Ascending aorta (tissue), 2 donors: Measurements from ENCODE around the gene MEAK7. TPM values are rescaled to one million over a fixed set of nuclear protein-coding genes. Genes with fewer than 3 reads are reported as not detected.

Source experiments
- DNase-seq, 2 donors: peaks; one replicate each; pipeline ENCODE4 v3.0.0-alpha.2; 2019; ENCODE audit warnings: low spot score in 2 of 2
- H3K27ac ChIP-seq, 2 donors: fragments of 200-600 bp; sonication (generic); one replicate each; pipeline ENCODE4 v1.5.1; 2016 to 2017; ENCODE audit warnings: mild to moderate bottlenecking in 1 of 2
- H3K27me3 ChIP-seq: fragments of 200-600 bp; sonication (generic); one replicate; pipeline ENCODE4 v1.5.1; 2017
- H3K36me3 ChIP-seq, 2 donors: fragments of 200-600 bp; sonication (generic); one replicate each; pipeline ENCODE4 v1.5.1; 2016
- H3K4me1 ChIP-seq, 2 donors: fragments of 200-600 bp; sonication (generic); one replicate each; pipeline ENCODE4 v1.5.1; 2016 to 2017; ENCODE audit warnings: mild to moderate bottlenecking in 1 of 2
- H3K4me3 ChIP-seq, 2 donors: fragments of 200-600 bp; sonication (generic); one replicate each; pipeline ENCODE4 v1.5.1; 2016 to 2017; ENCODE audit warnings: mild to moderate bottlenecking in 1 of 2
- H3K9me3 ChIP-seq, 2 donors: fragments of 200-600 bp; sonication (generic); one replicate each; pipeline ENCODE4 v1.5.1; 2016
- intact Hi-C: fragments of 100-400 bp; cut with DNase I; formaldehyde crosslinking; loops from one replicate; pipeline ENCODE4 v1.15.1; 2023
- total RNA-seq: library from RNA; depleted of rRNA; stranded (reverse); fragments of >200 nt; gene quantifications from one replicate; pipeline ENCODE4 v1.1.0, GENCODE V29; 2016
- TF ChIP-seq, protein P1 (sequence below), 3 experiments: fragments of 200-600 bp in 2 of 3; fragments of 450-650 bp in 1 of 3; sonication (generic) in 2 of 3; IDR thresholded peaks; one replicate each; pipeline ENCODE4 v1.5.1; 2016 to 2019; ENCODE audit warnings: antibody characterized with exemption in 3 of 3, mild to moderate bottlenecking in 1 of 3, moderate library complexity in 1 of 3

Gene MEAK7
- total RNA-seq, 1 donor from 2014 or later, result 5.4 TPM

DNA sequence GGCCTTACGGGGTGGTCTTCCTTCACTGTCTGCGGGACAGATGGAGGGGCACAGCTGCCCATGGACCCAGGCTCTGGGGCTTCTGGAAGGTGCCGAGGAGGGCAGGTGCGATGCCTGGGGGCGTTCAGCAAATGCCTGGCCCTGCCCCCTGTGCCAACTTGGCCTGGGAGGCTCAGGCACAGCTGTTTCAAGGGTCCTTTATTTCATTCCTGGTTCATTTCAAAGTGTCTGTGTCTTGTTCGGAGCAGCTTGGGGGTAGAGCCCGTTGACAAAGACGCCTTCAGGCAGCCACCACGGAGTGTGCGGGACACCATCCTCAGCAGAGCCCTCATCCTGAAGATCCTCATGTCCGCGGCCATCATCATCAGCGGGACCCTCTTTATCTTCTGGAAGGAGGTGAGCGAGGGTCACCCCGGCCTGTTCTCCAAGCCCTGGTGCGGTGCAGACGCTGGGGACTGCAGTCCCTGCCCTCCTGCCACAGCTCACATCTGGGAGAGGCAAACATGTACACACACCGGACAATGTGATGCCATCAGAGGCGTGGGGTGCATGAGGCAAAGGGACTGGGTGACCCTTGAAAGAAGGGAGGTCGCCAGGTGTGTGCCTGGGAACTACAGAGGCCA, 43.9 kb downstream of the MEAK7 start:
- no peaks in the 10 kb centered on the region for H3K4me1 ChIP-seq
- intact Hi-C loops, result no loop called here
- H3K27me3 ChIP-seq, result no peaks in the 10 kb centered on the region
- H3K9me3 ChIP-seq, result no peaks in the 10 kb centered on the region
- no peak overlapping the region for H3K27ac ChIP-seq
- no peak overlapping the region for H3K4me3 ChIP-seq
- TF ChIP-seq, protein P1, sequence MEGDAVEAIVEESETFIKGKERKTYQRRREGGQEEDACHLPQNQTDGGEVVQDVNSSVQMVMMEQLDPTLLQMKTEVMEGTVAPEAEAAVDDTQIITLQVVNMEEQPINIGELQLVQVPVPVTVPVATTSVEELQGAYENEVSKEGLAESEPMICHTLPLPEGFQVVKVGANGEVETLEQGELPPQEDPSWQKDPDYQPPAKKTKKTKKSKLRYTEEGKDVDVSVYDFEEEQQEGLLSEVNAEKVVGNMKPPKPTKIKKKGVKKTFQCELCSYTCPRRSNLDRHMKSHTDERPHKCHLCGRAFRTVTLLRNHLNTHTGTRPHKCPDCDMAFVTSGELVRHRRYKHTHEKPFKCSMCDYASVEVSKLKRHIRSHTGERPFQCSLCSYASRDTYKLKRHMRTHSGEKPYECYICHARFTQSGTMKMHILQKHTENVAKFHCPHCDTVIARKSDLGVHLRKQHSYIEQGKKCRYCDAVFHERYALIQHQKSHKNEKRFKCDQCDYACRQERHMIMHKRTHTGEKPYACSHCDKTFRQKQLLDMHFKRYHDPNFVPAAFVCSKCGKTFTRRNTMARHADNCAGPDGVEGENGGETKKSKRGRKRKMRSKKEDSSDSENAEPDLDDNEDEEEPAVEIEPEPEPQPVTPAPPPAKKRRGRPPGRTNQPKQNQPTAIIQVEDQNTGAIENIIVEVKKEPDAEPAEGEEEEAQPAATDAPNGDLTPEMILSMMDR (IDR thresholded peaks at IDR 0.05), result no peak
- H3K36me3 ChIP-seq, result peaks cover 4 to 5% of the 10 kb centered on the region in 2 donors
- no peak for DNase-seq

DNA sequence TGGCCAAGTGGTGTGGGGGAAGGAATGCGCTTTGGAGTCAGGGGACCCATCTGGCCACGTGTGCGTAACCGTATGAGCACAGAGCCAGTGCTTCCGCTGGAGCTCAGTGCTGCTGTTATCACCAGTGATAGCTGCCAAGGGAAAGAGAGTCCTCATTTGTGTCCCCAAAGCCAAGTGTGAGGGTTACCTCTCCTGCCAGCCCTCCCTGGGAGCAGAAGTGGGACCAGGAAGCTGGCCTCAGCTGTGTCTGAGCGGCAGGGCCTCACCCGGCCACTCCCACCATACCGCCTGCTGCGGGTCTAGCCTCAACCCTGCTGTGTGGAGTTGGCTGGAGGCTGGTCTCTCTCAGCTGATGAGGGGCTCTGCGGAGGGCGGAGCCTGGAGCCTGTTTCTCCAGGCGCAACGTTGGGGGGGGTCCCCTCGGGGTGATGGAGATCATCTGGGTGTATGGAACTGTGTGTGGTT, 44.5 kb downstream of the MEAK7 start:
- Histone ChIP-seq H3K36me3 (peaks cover under 1 to 2% of the 10 kb centered on the region in 2 donors), H3K27ac (no peak overlapping the region), H3K9me3 (no peaks in the 10 kb centered on the region), H3K27me3 (no peaks in the 10 kb centered on the region), H3K4me3 (no peak overlapping the region), H3K4me1 (no peaks in the 10 kb centered on the region)
- TF ChIP-seq, protein P1 (IDR thresholded peaks at IDR 0.05), result no peak
- intact Hi-C loops, result no loop called here
- no peak for DNase-seq

DNA sequence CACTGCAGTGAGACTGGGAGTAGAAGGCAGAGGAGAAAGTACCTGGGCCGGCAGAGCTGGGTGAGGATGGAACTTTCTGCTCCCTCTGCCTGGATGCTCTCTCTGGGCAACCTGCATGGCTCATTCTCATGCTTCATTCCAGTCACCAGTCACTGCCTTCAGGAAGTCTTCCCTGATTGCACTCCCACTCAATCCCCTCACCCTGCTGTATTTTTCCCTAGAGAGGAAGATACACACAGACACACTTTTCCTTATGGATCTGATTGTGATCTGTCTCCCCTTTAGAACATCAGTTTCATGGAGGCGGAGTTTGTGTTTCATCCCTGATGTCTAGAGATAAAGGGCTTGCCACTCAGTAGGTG, 44.9 kb downstream of the MEAK7 start:
- Histone ChIP-seq H3K4me3 (no peak overlapping the region), H3K36me3 (no peaks in the 10 kb centered on the region), H3K27ac (no peak overlapping the region), H3K9me3 (no peaks in the 10 kb centered on the region), H3K27me3 (no peaks in the 10 kb centered on the region), H3K4me1 (no peaks in the 10 kb centered on the region)
- intact Hi-C loops, result no loop called here
- no peak for DNase-seq
- TF ChIP-seq, protein P1 (IDR thresholded peaks at IDR 0.05), result no peak

DNA sequence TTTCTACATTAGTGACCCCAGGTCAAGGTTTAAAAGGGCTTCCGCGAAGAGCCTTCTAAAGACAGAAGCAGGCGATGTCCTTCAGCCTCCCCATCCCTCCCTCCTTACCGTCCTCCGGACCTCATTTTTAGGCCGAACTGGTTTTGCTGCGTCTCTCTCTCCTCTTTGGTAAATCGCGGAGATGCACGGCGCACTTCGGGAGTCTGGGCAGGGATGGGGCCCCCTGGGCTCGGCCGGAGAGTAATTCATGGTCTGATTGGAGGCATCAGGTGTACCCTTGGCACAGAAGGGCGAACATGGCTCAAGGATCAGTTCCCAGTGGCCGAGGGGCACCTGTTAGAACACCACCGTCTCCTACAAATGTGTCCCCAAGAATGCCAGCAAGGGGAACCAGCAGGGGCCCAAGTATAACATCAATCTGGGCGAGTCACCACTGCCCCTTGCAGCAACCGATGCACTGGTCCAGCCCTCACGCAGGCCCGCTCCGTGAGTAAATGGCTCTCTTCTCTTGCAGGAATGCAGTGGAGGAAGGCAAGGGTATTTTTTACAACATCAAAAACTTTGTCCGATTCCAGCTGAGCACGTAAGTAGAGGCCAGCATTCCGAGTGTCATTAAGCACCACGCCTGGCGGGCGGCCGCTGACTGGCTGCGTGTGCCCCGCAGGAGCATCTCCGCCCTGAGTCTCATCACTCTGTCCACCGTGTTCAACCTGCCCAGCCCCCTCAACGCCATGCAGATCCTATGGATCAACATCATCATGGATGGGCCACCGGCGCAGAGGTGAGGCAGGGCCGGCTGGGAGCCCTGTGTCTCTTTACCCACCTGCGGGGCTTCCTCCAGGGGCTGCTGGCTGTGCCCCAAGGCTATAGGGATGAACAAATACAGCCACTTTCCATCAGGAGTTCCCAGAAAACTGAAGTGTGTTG, 45.6 kb downstream of the MEAK7 start:
- intact Hi-C loops, result no loop called here
- no peaks in the 10 kb centered on the region for H3K27me3 ChIP-seq
- TF ChIP-seq, protein P1 (IDR thresholded peaks at IDR 0.05), result no peak
- H3K36me3 ChIP-seq, result no peaks in the 10 kb centered on the region
- no peaks in the 10 kb centered on the region for H3K9me3 ChIP-seq
- H3K4me3 ChIP-seq, result no peak overlapping the region
- H3K27ac ChIP-seq, result no peak overlapping the region
- H3K4me1 ChIP-seq, result no peaks in the 10 kb centered on the region
- DNase-seq, result no peak

DNA sequence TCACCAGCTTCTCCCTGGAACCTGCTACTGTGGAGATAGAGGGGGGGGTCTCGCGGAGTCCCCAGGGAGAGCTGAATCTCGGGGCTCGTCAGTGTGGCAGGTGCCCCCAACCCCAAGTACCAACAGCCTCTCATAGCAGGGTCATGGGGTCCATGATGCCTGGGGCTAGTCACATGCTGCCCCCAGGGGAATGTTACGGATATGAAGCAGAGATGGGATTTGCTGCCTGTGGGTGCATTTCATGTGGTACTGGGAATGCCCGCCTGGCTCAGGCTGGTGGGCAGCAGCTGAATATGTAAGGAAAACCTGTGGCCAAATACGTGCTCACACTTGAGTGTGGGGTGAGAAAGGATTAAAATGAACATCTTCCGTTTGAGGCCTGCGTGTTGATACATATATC, 49.4 kb downstream of the MEAK7 start:
- Histone ChIP-seq H3K4me1 (no peaks in the 10 kb centered on the region), H3K9me3 (no peaks in the 10 kb centered on the region), H3K27ac (no peak overlapping the region), H3K36me3 (no peaks in the 10 kb centered on the region), H3K27me3 (no peaks in the 10 kb centered on the region), H3K4me3 (no peak overlapping the region)
- no peak for DNase-seq
- TF ChIP-seq, protein P1 (IDR thresholded peaks at IDR 0.05), result no peak
- intact Hi-C loops, result no loop called here

Other genes starting within 250 kb of the MEAK7 start
- gene WFDC1, start 209.8 kb downstream of the MEAK7 start, total RNA-seq, result 126 TPM
- gene ATP2C2, start 136.1 kb downstream of the MEAK7 start, total RNA-seq, result not detected
- 120 TPM for gene COTL1, start 113.4 kb upstream of the MEAK7 start, total RNA-seq
- 65.1 TPM for gene KLHL36, start 143.9 kb upstream of the MEAK7 start, total RNA-seq
- gene USP10, start 195.3 kb upstream of the MEAK7 start, total RNA-seq, result 27.8 TPM